Cardiac muscle cell (in vitro differentiated cells and primary cell): Measurements from ENCODE around the gene RACGAP1. TPM values are rescaled to one million over a fixed set of nuclear protein-coding genes. Genes with fewer than 3 reads are reported as not detected.

Experiments used
- DNase-seq, 2 donors: peaks; one replicate each; pipeline versions ENCODE4 v3.0.0 to v3.0.0-alpha.2; 2010 to 2017; ENCODE audit warnings: low read depth in 1 of 2, low spot score in 1 of 2
- H3K27ac ChIP-seq: fragments of 200-600 bp; sonication (generic); 2 replicates; pipeline ENCODE4 v1.5.1; 2016
- H3K27me3 ChIP-seq: fragments of 200-600 bp; sonication (generic); 2 replicates; pipeline ENCODE4 v1.6.0; 2016; ENCODE audit warnings: control low read depth
- H3K36me3 ChIP-seq: fragments of 200-600 bp; sonication (generic); 2 replicates; pipeline ENCODE4 v1.5.1; 2016; ENCODE audit warnings: control low read depth
- H3K4me1 ChIP-seq: fragments of 200-600 bp; sonication (generic); 2 replicates; pipeline ENCODE4 v1.8.1; 2017; ENCODE audit warnings: low read depth, mild to moderate bottlenecking, mixed run types
- H3K4me3 ChIP-seq: fragments of 200-600 bp; sonication (generic); 2 replicates; pipeline ENCODE4 v1.5.1; 2016; ENCODE audit warnings: mild to moderate bottlenecking
- H3K9me3 ChIP-seq: fragments of 200-600 bp; sonication (generic); 2 replicates; pipeline ENCODE4 v1.5.1; 2017; ENCODE audit warnings: low read depth, mild to moderate bottlenecking, control low read depth
- polyA plus RNA-seq: library from polyadenylated mRNA; unstranded; fragments of >200 nt; fragmentation: Nextera tagmentation; extraction: Ambion mirVana; gene quantifications from 2 replicates; pipeline ENCODE4 v1.2.1, GENCODE V29; 2016
- total RNA-seq: library from RNA; depleted of rRNA; stranded (reverse); fragments of >200 nt; gene quantifications from 2 replicates; pipeline ENCODE4 v1.2.3, GENCODE V29; 2016
- TF ChIP-seq, protein P1 (sequence below): IDR thresholded peaks from 2 replicates; pipeline ENCODE4 v1.5.1; 2012; ENCODE audit warnings: low read depth, mild to moderate bottlenecking, low read length

RACGAP1 gene
- total and polyA plus RNA-seq, 2 experiments from 2014 or later, result 13.4 to 63.9 TPM

DNA sequence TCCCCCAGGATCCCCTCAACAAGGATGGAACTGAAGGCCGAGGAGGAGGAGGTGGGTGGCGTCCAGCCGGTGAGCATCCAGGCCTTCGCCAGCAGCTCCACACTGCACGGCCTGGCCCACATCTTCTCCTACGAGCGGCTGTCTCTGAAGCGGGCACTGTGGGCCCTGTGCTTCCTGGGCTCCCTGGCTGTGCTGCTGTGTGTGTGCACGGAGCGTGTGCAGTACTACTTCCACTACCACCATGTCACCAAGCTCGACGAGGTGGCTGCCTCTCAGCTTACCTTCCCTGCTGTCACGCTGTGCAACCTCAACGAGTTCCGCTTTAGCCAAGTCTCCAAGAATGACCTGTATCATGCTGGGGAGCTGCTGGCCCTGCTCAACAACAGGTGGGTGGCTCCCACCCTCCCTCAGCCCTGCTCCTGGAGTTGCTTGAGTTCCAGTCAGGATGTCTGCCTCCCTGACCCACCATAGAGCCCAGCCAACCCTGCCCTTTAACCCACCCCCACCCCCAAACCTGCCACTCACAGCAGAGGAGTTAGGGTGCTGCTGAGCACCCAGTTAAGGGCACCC lies 33.5 kb upstream of the RACGAP1 start:
- Histone ChIP-seq H3K27me3 (peaks cover 27% of the 10 kb centered on the region), H3K9me3 (no peaks in the 10 kb centered on the region), H3K36me3 (no peaks in the 10 kb centered on the region), H3K4me3 (no peak overlapping the region), H3K4me1 (peaks cover 8% of the 10 kb centered on the region), H3K27ac (no peak overlapping the region)
- no peak for DNase-seq
- TF ChIP-seq, protein P1, sequence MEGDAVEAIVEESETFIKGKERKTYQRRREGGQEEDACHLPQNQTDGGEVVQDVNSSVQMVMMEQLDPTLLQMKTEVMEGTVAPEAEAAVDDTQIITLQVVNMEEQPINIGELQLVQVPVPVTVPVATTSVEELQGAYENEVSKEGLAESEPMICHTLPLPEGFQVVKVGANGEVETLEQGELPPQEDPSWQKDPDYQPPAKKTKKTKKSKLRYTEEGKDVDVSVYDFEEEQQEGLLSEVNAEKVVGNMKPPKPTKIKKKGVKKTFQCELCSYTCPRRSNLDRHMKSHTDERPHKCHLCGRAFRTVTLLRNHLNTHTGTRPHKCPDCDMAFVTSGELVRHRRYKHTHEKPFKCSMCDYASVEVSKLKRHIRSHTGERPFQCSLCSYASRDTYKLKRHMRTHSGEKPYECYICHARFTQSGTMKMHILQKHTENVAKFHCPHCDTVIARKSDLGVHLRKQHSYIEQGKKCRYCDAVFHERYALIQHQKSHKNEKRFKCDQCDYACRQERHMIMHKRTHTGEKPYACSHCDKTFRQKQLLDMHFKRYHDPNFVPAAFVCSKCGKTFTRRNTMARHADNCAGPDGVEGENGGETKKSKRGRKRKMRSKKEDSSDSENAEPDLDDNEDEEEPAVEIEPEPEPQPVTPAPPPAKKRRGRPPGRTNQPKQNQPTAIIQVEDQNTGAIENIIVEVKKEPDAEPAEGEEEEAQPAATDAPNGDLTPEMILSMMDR, result no peak

DNA sequence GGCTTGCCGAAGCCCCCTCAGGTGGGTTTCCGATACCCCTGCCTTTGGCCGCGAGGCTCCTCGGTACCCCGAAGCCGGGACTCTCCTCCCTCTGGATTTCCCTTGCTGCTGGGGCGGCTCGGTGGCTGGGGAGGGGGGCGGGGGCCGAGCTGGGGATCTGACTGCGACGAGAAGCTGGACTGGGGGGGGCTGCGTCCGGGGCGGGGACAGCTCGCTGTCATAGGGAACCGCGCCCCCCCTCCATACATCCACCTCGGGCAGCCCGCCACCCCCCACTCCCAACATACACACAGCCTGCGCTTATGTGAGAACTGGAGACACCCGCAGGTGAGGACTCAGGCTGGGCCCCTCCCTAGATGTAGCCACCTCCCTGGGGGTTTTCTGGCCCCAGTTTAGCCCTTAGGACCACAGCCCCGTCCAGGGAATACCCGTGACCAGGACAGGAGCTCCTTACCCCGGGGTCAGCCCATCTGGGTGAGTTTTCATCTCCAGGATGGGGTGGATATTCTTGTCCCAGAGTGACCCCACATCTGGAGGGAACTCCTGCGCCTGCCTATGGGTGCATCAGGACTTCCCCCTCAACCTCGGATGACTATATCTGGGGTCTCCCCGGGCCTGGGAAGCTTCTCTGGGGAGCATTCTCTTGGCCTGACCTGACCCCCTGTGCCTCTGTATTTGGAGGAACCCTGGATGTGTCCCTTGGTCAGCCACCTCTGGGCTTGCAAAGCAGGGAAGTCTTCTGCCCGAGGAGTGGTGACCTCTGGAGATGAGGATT lies 32.8 kb upstream of the RACGAP1 start:
- peaks cover 8% of the 10 kb centered on the region for H3K4me1 ChIP-seq
- H3K36me3 ChIP-seq, result no peaks in the 10 kb centered on the region
- H3K4me3 ChIP-seq, result peak overlapping the region; percentile 87
- TF ChIP-seq, protein P1, result no peak
- DNase-seq, result no peak
- H3K27me3 ChIP-seq, result peaks cover 27% of the 10 kb centered on the region
- no peaks in the 10 kb centered on the region for H3K9me3 ChIP-seq
- no peak overlapping the region for H3K27ac ChIP-seq

DNA sequence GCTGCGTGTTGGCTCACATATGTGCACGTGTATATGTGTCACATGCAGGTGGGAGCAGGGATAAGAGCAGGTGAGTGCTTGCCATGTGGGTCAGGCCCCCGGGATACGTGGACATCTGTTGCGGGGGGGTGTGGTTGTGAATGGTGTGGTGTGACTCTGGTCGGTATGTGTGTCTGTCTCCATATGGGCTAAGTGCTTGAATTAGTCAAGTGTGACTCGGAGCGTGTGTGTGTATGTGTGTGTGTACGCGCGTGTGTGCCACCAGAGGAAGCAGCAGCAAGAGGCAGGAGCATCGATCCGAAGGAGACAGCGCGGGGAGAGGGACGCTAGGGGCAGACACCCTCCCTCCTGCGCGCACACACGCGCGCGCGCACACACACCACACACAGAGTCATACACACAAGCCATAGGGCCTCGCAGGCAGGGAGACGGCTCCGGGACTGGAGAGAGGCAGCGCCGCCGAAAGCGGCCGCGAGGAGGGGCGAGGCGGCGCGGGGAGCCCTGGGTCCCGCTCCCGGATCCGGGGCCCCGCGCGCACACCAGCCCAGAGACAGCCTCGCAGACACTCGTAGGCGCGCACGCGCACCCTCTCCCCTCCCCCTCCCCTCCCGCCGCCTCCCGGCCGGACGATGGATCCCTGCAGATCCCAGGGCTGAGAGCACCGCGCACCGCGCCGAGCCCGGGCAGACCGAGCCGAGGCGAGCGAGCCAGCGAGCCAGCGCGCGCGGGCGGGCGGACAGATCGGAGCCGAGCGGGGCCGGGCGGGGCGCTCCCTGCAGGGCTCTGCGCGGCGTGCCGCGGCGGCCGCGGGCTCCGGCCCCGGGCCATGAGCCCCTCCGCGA lies 31.9 kb upstream of the RACGAP1 start, which contains the start of gene ASIC1:
Gene ASIC1 (plus strand): TSS at position 597 of the 842 bp plus-strand sequence. CDS start 1,171 bp downstream, outside the sequence.
- no peaks in the 10 kb centered on the region for H3K36me3 ChIP-seq
- peak; percentile 81 to 83 for DNase-seq
- peak within 1 kb of the TSS; percentile 87 for H3K4me3 ChIP-seq
- H3K27me3 ChIP-seq, result peaks cover 29% of the 10 kb centered on the region
- peaks cover 8% of the 10 kb centered on the region for H3K4me1 ChIP-seq
- TF ChIP-seq, protein P1, result no peak
- no peaks in the 10 kb centered on the region for H3K9me3 ChIP-seq
- no peak within 1 kb of the TSS for H3K27ac ChIP-seq

DNA sequence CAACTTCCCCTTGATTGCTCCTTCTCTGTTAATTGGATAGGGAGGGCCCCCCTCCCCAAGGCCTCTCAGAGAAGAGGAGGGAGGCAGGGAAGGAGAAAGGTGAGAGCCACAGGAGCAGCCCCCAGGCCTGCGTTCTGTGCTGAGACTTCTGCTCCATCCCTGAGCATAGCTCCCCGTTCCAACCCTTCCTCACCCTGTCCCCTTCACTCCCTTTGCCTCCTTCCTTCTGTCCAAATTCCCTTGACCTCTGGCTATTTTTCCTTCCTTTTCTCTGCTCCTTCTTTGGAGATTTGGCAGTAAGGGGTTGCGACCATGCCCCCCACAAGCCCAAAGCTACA lies 31.3 kb upstream of the RACGAP1 start:
- no peak for DNase-seq
- peaks cover 35% of the 10 kb centered on the region for H3K27me3 ChIP-seq
- H3K36me3 ChIP-seq, result no peaks in the 10 kb centered on the region
- H3K27ac ChIP-seq, result no peak overlapping the region
- H3K9me3 ChIP-seq, result no peaks in the 10 kb centered on the region
- peak overlapping the region; percentile 87 for H3K4me3 ChIP-seq
- H3K4me1 ChIP-seq, result peaks cover 8% of the 10 kb centered on the region
- TF ChIP-seq, protein P1, result no peak

DNA sequence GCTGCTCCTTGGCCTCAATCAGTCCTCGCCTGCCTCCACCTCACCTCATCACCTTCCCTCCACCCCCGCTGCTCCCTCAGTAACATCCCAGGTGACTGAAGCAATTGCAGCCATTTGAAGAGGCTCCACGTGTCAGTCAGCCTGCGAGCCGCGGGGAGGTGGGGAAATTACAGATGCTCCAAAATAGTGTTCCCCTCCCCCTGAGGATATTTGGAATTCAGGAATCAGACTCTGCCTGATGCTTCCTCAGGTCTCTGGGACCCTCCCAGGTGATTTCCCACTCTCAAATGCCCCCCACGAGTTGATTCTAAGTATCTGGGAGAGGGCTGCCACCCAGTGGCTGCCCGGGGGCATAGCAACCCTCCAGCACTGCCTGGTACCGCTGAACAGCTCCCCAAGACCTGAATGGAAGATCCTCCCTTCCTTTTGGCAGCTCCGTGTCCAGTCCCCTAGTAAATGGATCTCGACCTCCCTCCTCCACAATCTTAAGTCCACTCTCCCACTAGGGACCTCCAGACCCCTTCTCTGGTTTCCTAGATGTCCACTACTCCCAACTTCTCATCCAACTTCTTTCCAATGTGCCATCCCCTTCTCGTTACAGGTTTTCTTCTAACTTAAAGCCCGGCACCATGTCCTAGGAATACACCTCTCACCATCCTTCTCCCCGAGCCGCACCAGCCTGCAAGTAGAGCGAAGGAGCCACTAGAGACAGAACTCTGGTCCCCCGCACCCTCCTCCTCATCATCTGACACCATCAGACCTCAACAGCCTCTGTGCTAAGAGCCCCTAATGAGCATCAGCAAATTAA lies 30.7 kb upstream of the RACGAP1 start:
- H3K27me3 ChIP-seq, result peaks cover 35% of the 10 kb centered on the region
- peaks cover 12% of the 10 kb centered on the region for H3K4me1 ChIP-seq
- peak; percentile 57 to 70 for DNase-seq
- TF ChIP-seq, protein P1, result peak; percentile 99
- no peaks in the 10 kb centered on the region for H3K36me3 ChIP-seq
- no peaks in the 10 kb centered on the region for H3K9me3 ChIP-seq
- H3K27ac ChIP-seq, result no peak overlapping the region
- no peak overlapping the region for H3K4me3 ChIP-seq
